ENCODE data around the gene MAP3K5.

GRCh38 chr6:136775548-136775947, 16.7 kb downstream of the MAP3K5 start:
- TF ChIP-seq PATZ1 (CRISPR knock-in tag; IDR thresholded peaks at IDR 0.05; ENCODE audit: borderline replicate concordance) (no peak), RARB (CRISPR knock-in tag; IDR thresholded peaks at IDR 0.05) (no peak), GLIS3 (CRISPR knock-in tag; IDR thresholded peaks at IDR 0.05) (no peak)
- TF ChIP-seq, protein P1, sequence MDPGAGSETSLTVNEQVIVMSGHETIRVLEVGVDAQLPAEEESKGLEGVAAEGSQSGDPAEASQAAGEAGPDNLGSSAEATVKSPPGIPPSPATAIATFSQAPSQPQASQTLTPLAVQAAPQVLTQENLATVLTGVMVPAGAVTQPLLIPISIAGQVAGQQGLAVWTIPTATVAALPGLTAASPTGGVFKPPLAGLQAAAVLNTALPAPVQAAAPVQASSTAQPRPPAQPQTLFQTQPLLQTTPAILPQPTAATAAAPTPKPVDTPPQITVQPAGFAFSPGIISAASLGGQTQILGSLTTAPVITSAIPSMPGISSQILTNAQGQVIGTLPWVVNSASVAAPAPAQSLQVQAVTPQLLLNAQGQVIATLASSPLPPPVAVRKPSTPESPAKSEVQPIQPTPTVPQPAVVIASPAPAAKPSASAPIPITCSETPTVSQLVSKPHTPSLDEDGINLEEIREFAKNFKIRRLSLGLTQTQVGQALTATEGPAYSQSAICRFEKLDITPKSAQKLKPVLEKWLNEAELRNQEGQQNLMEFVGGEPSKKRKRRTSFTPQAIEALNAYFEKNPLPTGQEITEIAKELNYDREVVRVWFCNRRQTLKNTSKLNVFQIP (CRISPR knock-in tag; IDR thresholded peaks at IDR 0.05; ENCODE audit: borderline replicate concordance, low read depth), result no peak
